Esophagus muscularis mucosa (tissue), 4 donors: ENCODE data around the gene CACNA2D2. TPM values are rescaled to one million over a fixed set of nuclear protein-coding genes. Genes with fewer than 3 reads are reported as not detected.

ENCODE experiments used
- DNase-seq: peaks from one replicate; pipeline ENCODE4 v3.0.0-alpha.2; 2017; ENCODE audit errors: extremely low spot score
- H3K27ac ChIP-seq, 4 donors: fragments of 200-600 bp; sonication (generic); replicated peaks in 1 of 4; 1 replicate in 3 of 4; 2 replicates in 1 of 4; pipeline ENCODE4 v1.5.1; 2016 to 2019; ENCODE audit warnings: mild to moderate bottlenecking in 1 of 4
- H3K27me3 ChIP-seq, 4 donors: fragments of 200-600 bp; sonication (generic); one replicate each; pipeline versions ENCODE4 v1.5.1 to v1.6.0; 2016 to 2019
- H3K36me3 ChIP-seq, 4 donors: fragments of 200-600 bp; sonication (generic); one replicate each; pipeline ENCODE4 v1.5.1; 2016 to 2019
- H3K4me1 ChIP-seq, 4 donors: fragments of 200-600 bp; sonication (generic); one replicate each; pipeline ENCODE4 v1.5.1; 2016 to 2019
- H3K4me3 ChIP-seq, 4 donors: fragments of 200-600 bp; sonication (generic); 1 replicate in 2 of 4; 2 replicates in 2 of 4; pipeline ENCODE4 v1.5.1; 2016 to 2019; ENCODE audit warnings: mild to moderate bottlenecking in 4 of 4, moderate library complexity in 1 of 4
- H3K9me3 ChIP-seq, 4 donors: fragments of 200-600 bp; sonication (generic); 1 replicate in 3 of 4; 2 replicates in 1 of 4; pipeline ENCODE4 v1.5.1; 2016 to 2019
- EP300 ChIP-seq: sonication (generic); formaldehyde crosslinking; IDR thresholded peaks from one replicate; pipeline ENCODE4 v1.6.1; 2017; ENCODE audit warnings: antibody characterized with exemption
- POLR2A ChIP-seq: fragments of 450-650 bp; IDR thresholded peaks from one replicate; pipeline ENCODE4 v1.6.1; 2017; ENCODE audit warnings: antibody characterized with exemption, moderate library complexity, mild to moderate bottlenecking, low read depth
- POLR2AphosphoS5 ChIP-seq, 2 donors: sonication (generic); formaldehyde crosslinking; IDR thresholded peaks; one replicate each; pipeline ENCODE4 v1.6.1; 2017; ENCODE audit warnings: antibody characterized with exemption in 2 of 2
- WGBS: methylation state at CpG from one replicate; pipeline ENCODE4 v1.1.5; 2018; 5-methylcytosine and 5-hydroxymethylcytosine counted together
- intact Hi-C: fragments of 100-400 bp; cut with DNase I; formaldehyde crosslinking; loops from one replicate; pipeline ENCODE4 v1.15.1; 2023
- total RNA-seq, 4 donors: library from RNA; depleted of rRNA; stranded (reverse); fragments of >200 nt; gene quantifications; one replicate each; pipeline versions ENCODE4 v1.1.0 to v1.2.1, GENCODE V29; 2016
- TF ChIP-seq, protein P1 (sequence below), 3 experiments: fragments of 200-600 bp in 2 of 3; fragments of 450-650 bp in 1 of 3; sonication (generic) in 2 of 3; IDR thresholded peaks; one replicate each; pipeline ENCODE4 v1.5.1; 2017 to 2019; ENCODE audit warnings: antibody characterized with exemption in 3 of 3, mild to moderate bottlenecking in 2 of 3, moderate library complexity in 1 of 3

CACNA2D2 gene
- total RNA-seq, 4 donors from 2014 or later: 0.84 to 2.8 (median 1.1) TPM

DNA sequence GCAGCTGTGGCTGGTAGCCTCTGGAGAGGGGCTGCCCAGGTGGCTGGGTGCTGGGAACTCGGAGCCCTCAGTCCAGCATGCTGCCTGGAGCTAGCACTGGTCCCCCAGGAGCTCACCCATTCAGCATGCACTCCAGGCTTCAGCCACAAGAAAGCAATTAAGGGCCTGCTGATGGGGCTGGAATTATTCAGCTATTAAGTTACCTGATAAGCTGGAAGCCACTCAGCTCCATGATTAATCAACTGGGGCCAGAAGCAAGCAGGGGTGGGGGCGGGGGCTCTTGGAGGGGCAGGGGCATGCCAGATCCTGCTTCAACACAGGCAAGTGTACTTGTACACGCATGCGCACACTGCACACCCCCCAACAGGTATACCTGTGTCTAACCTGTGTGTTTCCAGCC is 122.1 kb downstream of the CACNA2D2 start:
- intact Hi-C loops: no loop called here
- no peaks in the 10 kb centered on the region for H3K9me3 ChIP-seq
- no peak overlapping the region for H3K4me3 ChIP-seq
- no peak overlapping the region for H3K27ac ChIP-seq
- H3K27me3 ChIP-seq: no peaks in the 10 kb centered on the region
- no peak for DNase-seq
- H3K4me1 ChIP-seq: no peaks in the 10 kb centered on the region
- WGBS: 87% methylated on average over 4 of the region's 4 CpGs
- no peaks in the 10 kb centered on the region for H3K36me3 ChIP-seq
- TF ChIP-seq POLR2AphosphoS5 (IDR thresholded peaks at IDR 0.05) (no peak), EP300 (no peak), POLR2A (no peak)
- TF ChIP-seq, protein P1, sequence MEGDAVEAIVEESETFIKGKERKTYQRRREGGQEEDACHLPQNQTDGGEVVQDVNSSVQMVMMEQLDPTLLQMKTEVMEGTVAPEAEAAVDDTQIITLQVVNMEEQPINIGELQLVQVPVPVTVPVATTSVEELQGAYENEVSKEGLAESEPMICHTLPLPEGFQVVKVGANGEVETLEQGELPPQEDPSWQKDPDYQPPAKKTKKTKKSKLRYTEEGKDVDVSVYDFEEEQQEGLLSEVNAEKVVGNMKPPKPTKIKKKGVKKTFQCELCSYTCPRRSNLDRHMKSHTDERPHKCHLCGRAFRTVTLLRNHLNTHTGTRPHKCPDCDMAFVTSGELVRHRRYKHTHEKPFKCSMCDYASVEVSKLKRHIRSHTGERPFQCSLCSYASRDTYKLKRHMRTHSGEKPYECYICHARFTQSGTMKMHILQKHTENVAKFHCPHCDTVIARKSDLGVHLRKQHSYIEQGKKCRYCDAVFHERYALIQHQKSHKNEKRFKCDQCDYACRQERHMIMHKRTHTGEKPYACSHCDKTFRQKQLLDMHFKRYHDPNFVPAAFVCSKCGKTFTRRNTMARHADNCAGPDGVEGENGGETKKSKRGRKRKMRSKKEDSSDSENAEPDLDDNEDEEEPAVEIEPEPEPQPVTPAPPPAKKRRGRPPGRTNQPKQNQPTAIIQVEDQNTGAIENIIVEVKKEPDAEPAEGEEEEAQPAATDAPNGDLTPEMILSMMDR (IDR thresholded peaks at IDR 0.05): no peak

GRCh38 chr3:50380405-50381085 is 122.9 kb downstream of the CACNA2D2 start:
- no peak overlapping the region for H3K27ac ChIP-seq
- no peak for DNase-seq
- H3K9me3 ChIP-seq: no peaks in the 10 kb centered on the region
- H3K36me3 ChIP-seq: no peaks in the 10 kb centered on the region
- intact Hi-C loops: no loop called here
- TF ChIP-seq POLR2A (no peak), EP300 (no peak), POLR2AphosphoS5 (IDR thresholded peaks at IDR 0.05) (no peak)
- TF ChIP-seq, protein P1 (IDR thresholded peaks at IDR 0.05): no peak
- no peak overlapping the region for H3K4me3 ChIP-seq
- no peaks in the 10 kb centered on the region for H3K4me1 ChIP-seq
- H3K27me3 ChIP-seq: no peaks in the 10 kb centered on the region
- 81% methylated on average over 17 of the region's 17 CpGs for WGBS

GRCh38 chr3:50378757-50379156 is 124.7 kb downstream of the CACNA2D2 start:
- no peak for TF ChIP-seq EP300
- TF ChIP-seq, protein P1 (IDR thresholded peaks at IDR 0.05): no peak
- no peak for TF ChIP-seq POLR2AphosphoS5 (IDR thresholded peaks at IDR 0.05)
- TF ChIP-seq POLR2A: no peak

GRCh38 chr3:50378024-50378423 is 125.4 kb downstream of the CACNA2D2 start:
- WGBS: 80% methylated on average over 2 of the region's 6 CpGs
- no peaks in the 10 kb centered on the region for H3K27me3 ChIP-seq
- H3K4me1 ChIP-seq: no peaks in the 10 kb centered on the region
- no peak overlapping the region for H3K27ac ChIP-seq
- H3K4me3 ChIP-seq: no peak overlapping the region
- TF ChIP-seq POLR2AphosphoS5 (IDR thresholded peaks at IDR 0.05) (no peak), EP300 (no peak), POLR2A (no peak)
- TF ChIP-seq, protein P1 (IDR thresholded peaks at IDR 0.05): no peak
- H3K36me3 ChIP-seq: no peaks in the 10 kb centered on the region
- H3K9me3 ChIP-seq: no peaks in the 10 kb centered on the region
- DNase-seq: no peak
- intact Hi-C loops: no loop called here

More at GRCh38 chr3:50378757-50379156, 124.7 kb downstream of the CACNA2D2 start:
- 88% methylated on average over 11 of the region's 17 CpGs for WGBS
- Histone ChIP-seq H3K27me3 (no peaks in the 10 kb centered on the region), H3K4me1 (no peaks in the 10 kb centered on the region), H3K27ac (no peak overlapping the region), H3K4me3 (no peak overlapping the region), H3K36me3 (no peaks in the 10 kb centered on the region), H3K9me3 (no peaks in the 10 kb centered on the region)
- DNase-seq: no peak
- intact Hi-C loops: no loop called here
